RPMI7951 (cell line): ENCODE data around the gene LRRC28. TPM values are rescaled to one million over a fixed set of nuclear protein-coding genes. Genes with fewer than 3 reads are reported as not detected.

Experiments used
- DNase-seq: peaks from one replicate; pipeline ENCODE4 v3.0.0-alpha.2; 2012; ENCODE audit warnings: low read depth
- total RNA-seq: library from RNA; depleted of rRNA; stranded (reverse); fragments of >200 nt; shearing (Covaris generic); gene quantifications from 2 replicates; pipeline ENCODE4 v1.2.3, GENCODE V29; 2014

The LRRC28 gene
- total RNA-seq, 1 experiment from 2014 or later: 32.9 TPM

DNA sequence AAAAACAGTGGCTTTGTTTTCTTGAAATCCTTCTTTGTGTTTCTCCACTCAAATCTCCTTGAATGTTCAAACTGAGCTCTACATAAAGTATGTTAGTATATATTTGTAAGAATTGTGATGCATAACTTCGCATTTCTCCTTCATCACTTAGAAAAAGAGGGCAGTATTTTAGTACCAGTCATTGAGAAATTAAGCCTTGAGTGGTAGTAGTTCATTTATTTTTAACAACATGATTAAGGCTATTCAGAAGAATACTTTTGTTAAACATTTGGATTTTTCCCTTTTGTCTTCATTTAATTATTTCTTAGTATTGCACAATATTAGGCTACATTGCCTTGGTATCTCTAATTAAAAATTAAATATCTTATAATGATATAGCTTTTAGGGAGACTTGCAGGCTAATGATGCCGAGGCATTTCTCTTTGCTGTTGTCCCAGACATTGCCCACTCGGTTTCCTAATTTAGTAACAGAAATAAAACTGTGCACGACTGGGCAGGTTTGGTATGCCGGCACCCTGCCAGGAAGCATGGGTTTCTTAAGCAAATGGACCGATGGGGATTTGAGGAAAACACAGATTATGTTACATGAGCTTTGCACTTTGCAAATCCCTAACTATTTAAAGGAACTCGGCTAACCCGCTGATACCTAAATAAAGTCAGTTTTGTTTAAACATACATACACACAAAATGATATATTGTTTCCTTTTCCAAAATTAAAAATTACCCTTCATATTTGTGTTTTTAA is 54.7 kb downstream of the LRRC28 start:
- DNase-seq: peak; percentile 90

DNA sequence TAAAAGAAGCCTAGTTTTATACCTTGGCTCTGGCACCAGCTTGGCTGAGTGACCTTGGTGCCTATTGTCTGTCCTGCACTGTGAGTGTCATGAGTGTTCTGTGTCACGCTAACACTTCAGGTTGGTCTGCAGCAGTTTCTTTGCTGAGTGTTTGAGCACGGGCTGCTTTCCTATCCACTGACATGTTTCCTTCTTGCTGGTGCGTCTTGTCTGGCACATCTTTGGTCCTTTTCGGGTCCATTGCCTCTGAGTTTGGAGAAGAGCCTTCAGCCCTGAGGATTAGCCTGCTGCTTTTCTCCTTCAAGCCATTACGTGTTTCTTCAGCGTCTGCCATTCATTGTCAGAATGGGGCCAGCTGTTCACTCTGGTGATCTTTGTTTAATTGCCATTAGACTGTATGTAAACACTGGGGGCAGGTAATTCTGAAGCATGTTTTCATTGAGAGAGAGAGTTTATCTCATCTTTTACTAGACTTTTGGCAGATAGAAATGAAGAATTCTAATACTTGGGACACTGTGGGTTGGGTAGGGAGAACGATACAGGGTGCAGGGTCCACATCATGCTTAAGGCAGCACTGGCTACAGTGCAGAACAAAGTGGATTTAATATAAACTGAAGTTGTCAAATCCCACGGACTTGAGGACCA is 55.5 kb downstream of the LRRC28 start:
- peak; percentile 20 for DNase-seq

DNA sequence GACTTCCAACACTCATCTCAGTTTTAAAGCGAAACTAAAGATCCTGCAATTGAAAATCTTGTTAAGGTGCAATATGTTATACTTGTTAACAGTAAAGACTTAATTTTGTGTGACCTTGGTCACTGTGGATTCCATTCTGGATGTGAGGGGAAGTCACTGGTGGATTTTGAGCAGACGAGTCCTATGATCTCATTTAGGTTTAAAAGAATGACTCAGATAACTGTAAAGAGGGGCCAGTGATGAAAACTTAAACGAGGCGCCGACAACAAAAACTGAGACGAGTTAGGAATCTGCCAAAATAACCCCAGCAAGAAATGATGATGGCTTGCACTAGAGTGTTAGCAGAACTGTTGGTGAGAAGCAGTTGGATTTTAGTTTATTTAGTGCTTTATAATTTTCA is 56.5 kb downstream of the LRRC28 start:
- DNase-seq: peak; percentile 62

DNA sequence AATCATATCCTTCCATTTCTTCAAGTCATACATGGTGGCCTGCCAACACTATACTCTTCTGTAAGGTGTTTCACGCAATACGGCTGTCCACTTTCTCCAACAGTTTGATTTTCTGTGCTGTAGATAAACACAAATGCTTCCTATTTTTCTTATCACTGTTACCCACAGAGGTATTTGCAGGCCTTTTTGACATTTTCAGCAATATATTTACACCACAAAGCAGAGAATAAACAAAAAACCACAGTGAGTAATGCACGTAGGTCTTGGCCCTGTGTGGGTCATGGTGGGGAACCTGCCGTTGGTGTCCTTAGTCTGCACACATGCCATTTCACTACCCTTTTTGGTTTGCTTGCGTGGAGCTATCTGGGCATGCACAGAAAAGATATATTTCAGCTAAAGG is 59.5 kb downstream of the LRRC28 start:
- no peak for DNase-seq

DNA sequence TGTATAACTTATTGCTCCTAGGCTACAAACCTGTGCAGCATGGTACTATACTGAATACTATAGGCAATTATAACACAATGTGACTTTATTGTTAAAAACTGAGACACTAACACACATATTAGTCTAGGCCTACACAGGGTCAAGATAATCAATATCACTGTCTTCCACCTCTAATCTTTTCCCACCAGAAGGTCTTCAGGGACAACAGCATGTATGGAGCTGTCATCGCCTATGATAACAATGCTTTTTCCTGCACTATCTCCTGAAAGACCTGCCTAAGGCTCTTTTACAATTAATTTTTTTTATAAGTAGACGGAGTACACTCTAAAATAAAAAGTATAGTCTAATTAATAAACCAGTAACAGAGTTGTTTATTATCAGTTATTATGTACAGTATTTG is 60.9 kb downstream of the LRRC28 start:
- no peak for DNase-seq

DNA sequence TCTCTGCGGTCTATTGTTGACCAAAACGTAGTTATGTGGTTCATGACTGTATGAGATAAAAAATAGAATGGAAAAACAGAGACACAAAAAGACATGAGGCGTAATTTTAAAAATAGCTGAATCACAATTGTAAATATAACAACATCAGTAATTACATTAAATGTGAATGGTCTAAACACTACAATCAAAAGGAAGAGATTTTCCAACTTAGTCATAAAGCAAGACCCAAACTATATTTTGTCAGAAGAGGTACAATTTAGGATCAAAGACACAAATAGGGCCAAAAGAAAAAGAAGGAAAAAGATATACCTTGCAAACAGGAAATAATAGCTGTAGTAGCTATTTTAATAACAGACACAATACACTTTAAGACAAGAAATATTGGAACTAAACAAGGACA is 61.5 kb downstream of the LRRC28 start:
- DNase-seq: no peak

DNA sequence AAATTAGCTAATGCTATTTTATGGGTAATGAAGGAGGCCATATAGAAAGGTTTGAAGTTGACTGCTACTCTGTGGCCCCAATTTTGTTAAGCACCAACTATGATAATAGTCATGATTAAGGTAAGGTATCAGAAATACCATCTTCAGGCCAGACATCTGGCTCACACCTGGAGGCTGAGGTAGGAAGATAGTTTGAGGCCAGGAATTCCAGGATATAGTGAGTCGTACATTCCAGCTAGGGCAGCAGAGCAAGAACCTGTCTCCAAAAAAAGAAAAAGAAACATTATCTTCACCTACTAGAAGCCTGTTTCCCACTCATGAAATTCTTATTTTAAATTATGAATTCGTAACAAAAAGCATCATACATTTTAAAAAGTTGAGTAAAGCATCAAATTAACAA is 64.4 kb downstream of the LRRC28 start:
- peak; percentile 28 for DNase-seq

DNA sequence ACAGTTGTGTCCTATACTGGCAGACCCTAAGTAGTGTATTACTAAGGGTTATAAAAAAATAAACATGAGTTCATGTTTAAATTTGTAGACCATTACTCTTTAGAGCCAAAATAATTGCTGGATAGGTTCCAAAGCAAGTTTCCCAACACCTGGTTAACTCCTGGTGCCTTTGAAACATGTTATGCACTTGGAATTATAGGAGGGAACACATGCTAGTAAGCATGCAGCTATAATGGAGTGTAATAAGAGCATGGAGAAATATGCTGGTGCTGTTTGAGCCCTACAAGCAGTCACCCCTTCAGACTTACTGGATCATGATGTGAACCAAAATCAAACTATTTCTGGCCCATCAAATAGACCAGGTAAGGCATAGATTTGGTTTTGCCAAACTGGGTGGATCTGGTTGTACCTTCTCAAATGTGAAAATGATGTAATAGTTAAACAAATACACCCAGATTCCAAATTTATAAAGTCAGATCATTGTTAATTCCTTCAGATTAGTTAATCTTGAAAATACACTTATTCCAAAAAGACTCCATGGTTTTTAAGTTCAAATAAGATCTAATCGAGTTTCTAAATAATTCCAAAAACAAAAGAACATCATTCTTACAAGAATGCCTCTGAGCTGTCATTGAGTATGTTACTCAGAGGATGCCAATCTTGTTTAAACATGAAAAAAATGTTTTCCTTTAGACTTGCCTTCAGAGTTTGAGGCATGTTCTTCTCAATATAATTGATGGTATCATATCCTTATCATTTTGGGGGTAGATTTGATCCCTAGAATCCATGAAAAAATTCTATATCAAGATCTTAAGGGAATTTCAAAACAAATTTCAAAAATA is 69.3 kb downstream of the LRRC28 start:
- no peak for DNase-seq

DNA sequence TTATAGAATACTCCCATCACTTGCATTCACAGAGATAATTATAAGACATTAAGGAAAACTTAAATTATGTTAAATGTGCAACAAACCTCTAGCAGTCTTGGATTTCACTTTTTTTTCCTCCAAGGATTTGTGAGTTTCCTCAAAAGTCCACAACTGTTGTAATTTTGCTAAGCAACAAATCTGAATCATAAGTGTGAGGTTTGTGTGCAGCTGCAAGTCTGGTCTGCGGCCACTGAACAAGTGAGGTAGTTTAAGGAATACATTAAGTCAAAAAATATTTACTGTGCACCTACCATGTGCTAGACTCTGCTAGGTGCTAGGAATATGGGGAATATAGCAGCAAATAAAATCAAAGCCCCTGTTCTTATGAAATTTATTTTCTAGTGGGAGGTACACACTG is 70.2 kb downstream of the LRRC28 start:
- no peak for DNase-seq

DNA sequence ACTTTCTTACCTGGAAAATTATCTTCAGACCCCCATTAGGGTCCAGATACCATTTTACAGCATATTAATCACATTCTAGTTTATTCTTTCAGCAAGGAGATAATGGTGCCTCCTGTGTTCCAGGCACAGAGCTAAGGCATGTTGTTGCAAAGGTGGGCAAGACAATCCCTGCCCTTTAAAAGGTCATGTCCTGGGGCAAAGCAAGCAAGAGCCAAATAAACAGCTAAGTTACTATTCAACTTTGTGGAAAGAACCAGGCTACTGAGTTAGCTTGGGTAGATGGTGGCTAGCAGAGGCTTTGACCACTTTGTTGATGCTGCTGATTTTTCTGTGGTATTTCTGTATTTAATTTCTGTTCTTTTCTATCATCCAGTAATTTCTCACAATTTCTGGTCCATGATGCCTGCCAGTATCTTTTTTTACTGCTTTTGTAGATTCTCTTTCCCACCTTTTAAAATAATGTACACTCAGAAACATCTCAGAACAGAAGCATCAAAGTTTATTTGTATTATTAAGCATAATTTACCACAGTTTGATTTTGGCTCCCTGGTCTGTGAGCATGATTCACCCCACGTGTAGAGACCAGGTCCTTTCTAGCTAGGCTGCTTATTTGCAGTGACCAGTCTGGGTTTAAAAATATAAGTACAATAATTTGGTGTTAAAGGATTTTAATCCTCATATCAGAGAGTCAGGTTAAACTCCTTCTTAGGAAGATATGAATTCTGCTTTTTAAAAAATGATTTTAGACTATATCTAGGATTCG is 71.5 kb downstream of the LRRC28 start:
- no peak for DNase-seq

DNA sequence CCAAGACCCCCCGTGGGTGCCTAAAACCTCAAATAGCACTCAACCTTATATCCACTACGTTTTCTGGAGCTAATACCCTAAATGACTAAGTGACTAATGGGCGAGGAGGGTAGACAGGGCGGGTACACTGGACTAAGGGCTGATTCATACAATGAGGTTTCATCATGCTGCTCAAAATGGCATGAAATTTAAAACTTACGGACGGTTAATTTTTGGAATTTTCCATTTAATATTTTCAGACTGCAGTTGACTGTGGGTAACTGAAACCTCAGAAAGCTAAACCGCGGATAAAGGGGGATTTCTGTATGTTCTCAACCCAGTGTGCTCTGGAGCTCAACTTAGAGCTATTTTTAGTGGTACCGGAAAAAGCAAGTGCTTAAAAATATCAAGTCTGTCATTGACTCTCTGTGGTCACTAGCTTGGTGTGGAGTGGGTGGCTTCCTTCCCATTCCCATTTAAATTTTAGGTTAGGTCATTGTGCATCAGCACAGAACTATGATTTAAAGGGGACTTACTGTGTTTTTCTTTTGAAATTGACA is 72.9 kb downstream of the LRRC28 start:
- peak; percentile 90 for DNase-seq

DNA sequence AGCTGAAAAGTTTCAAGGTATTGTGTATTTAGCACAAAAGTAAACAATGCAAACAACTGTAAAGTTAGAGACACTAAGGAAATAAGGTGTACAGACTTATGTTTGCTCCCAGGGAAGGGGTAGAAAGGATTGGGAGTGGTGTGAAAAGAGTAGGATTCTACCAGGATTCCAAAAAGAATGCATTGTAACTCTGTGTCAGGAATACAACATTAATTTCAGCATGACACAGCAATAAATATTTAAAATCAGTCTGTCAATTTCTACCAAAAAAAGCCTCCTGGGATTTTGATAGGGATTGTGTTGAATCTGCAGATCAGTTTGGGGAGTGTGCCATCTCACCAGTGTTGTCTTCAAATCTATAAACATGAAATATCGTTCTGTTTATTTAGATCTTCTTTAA is 73.4 kb downstream of the LRRC28 start:
- DNase-seq: no peak

DNA sequence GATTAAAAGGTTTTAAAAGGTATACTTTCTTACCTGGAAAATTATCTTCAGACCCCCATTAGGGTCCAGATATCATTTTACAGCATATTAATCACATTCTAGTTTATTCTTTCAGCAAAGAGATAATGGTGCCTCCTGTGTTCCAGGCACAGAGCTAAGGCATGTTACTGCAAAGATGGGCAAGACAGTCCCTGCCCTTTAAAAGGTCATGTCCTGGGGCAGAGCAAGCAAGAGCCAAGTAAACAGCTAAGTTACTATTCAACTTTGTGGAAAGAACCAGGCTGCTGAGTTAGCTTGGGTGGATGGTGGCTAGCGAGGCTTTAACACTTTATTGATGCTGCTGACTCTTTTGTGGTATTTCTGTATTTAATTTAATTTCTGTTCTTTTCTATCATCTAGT is 75.0 kb downstream of the LRRC28 start:
- DNase-seq: no peak

DNA sequence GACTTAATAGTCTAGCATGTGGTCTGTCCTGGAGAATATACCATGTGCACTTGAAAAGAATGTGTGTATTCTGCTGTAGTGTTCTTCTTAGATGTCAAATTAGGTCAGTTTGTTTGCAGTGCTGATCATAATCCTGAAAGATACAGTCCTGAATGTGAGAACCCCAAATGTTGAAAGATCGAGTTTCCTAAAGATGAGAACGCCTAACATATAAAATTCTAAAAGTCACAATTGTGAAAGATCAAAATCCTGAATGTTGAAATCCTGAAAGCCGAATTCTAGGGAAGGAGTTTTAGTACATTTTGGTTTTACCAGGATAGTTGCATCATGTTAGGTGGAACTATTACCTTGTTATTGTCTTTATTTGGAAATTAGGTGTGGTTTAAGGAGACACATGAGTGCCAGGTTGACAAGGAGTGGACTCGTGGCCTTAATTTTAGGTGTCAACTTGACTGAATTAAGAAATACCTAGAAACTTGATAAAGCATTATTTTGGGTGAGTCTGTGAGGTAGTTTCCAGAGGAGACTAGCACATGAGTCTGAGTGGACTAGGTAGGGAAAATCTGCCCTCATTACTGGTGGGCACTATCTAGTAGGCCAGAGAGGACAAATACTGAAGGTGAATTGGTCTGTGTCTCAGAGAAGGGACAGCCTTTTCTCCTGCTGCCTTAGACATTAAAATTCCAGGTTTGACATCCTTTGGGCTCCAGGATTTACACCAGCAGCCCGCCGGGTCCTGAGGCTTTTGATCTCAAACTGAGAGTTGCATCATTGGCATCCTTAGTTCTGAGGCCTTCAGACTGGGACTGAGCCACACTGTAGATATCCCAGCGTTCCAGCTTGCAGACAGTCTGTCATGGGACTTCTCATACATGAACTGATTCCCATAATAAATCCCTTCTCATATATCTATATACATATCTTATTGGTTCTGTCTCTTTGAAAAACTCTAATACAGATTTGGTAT is 77.1 kb downstream of the LRRC28 start:
- no peak for DNase-seq

DNA sequence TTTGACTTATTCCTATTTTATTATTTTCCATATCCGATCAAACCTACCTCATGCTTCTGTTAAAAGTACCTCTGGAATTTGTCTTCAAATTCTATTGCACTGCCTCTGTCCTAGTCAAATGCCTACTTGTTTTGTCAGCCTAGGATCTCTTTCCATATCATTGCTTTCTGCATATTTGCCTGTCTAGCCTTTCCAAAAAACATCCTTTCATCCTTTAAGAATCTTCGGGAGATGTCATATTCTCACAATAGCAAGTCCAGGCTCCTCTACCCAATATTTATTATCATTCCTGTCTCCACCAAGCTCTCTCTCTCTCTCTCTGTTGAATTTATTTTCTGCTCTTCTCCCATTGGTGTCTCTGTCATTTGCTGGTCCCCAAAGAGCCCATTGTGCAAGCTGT is 80.1 kb downstream of the LRRC28 start:
- DNase-seq: no peak

DNA sequence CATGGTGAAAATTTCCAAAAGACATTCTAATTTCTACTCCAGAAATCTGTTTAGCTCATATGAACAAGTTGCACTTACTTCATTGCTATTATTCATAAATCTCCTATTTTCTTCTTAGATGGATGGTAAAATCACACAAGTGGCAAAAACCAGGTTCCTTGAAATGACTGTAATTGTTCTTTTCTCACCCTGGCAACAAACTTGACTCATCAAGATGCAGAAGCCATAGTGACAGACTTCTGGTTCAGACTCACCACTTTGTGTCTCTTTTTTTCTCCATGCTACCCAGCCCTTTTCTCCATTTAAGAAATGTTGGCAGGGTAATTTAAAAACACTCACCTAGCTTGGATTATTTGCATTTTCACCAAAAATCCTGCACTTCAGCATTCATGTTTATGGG is 82.1 kb downstream of the LRRC28 start:
- DNase-seq: no peak

DNA sequence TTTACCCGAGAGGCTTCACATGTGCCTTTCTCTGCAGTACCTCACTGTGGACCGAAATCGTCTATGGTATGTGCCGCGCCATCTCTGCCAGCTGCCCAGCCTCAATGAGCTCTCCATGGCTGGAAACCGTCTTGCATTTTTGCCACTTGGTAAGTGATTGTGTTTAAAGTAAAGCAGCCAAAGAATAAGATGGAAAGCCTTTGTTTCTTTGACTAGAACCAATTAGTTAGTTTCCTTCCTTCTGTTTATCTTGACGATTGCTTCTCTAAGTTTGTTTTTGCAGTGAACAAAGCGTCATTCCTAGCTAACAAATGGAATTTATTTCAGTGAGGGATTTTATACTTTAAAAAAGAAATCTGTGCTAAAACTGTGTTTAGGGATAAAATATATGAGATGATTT is 82.7 kb downstream of the LRRC28 start:
- DNase-seq: no peak

DNA sequence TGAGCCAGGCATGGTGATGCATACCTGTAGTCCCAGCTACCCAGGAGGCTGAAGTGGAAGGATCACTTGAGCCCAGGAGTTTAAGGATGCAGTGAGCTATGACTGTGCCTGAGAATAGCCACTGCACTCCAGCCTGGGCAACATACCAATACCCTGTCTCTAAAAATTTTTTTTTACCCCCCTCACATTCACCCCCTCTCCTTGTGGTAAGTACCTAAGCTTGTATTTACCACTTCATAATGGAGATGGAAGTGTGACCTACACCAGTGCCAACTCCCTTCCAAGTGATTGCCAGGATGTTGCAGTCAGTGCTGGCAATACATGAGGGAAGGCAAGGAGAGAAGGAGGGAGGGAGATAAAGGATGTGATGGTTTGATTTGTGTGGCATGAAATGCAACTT is 84.2 kb downstream of the LRRC28 start:
- DNase-seq: no peak

DNA sequence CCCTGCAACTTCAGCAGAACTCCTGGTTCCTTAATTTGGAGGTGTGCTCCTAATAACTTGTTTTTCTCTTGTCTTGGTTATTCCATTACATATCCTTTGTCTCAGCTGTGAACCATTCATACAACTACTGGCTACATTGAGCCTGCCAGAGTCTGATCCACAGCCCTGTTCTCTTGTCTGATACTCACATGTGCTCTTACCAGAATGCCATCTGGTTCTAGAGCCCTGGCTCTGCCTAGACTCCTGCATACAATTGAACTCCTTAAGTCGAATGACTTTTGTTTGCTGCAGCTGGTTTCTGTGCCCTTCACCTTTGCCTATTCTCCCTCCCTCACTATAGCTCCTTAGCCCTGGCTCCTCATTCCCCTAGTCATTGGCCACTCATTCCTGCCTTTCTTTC is 85.5 kb downstream of the LRRC28 start:
- no peak for DNase-seq

DNA sequence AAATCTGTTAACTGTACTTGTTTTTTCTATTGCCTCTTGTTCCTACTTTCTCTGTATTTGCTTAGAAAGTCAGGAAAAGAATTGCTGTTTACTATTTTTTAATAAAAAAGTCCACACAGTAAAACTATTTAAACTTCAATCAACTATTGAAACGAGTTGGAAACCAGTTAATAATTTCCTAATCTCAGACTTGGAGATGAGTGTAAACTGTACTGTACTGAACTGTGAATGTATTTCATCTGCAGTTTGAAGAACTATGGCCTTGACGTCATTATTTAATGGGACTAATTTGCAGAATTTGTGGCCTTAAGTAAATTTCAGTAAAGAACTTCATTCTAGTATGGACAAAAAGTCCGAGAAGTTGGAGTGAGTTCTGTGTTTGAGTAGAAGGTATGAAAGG is 89.1 kb downstream of the LRRC28 start:
- no peak for DNase-seq

DNA sequence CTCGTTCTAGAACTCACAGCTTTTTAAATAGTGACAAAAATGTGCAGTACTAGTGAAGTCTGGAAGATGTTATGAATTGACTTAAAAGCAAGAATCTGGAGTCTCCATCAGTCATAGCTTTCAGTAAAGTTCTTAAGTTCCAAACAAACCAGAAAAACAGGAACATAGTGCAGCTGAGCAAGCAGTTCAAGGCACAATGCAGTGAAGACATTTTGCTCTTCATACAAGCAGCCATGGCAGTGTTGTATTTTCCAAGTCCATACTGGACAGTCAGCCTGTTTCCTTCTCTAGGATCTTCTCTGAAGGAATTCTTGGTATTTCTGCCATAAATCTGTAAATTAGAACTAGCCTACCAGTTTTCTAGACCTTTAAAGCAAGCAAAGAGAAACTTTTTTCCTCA is 90.5 kb downstream of the LRRC28 start:
- DNase-seq: no peak
